MM.1S (cell line): ENCODE results near the gene ABCC8.

Experiments
- DNase-seq: peaks from one replicate; pipeline ENCODE4 v3.0.0-alpha.2; 2015
- H2AFZ ChIP-seq: fragments of 300-600 bp; sonication (generic); 2 replicates; pipeline ENCODE4 v1.6.0; 2016; ENCODE audit warnings: antibody characterized with exemption, low read length
- H3F3A ChIP-seq: fragments of 300-600 bp; sonication (generic); 2 replicates; pipeline ENCODE4 v1.6.1; 2016; ENCODE audit warnings: mild to moderate bottlenecking, antibody characterized with exemption, low read length, moderate library complexity, mixed read lengths; ENCODE audit not compliant: insufficient read depth
- H3K27ac ChIP-seq: fragments of 300-600 bp; sonication (generic); 2 replicates; pipeline ENCODE4 v1.5.1; 2016; ENCODE audit warnings: mild to moderate bottlenecking, low read length
- H3K27me3 ChIP-seq: fragments of 300-600 bp; sonication (generic); replicated peaks from 2 replicates; pipeline ENCODE4 v1.6.0; 2016; ENCODE audit warnings: low read length; ENCODE audit not compliant: insufficient read depth
- H3K36me3 ChIP-seq: fragments of 300-600 bp; sonication (generic); replicated peaks from 2 replicates; pipeline ENCODE4 v1.6.1; 2016; ENCODE audit warnings: mild to moderate bottlenecking, low read length, mixed read lengths; ENCODE audit not compliant: insufficient read depth
- H3K4me1 ChIP-seq: fragments of 300-600 bp; sonication (generic); 2 replicates; pipeline ENCODE4 v1.6.1; 2016; ENCODE audit warnings: low read length, mixed read lengths
- H3K4me2 ChIP-seq: fragments of 300-600 bp; sonication (generic); 2 replicates; pipeline ENCODE4 v1.6.0; 2016; ENCODE audit warnings: low read depth, low read length
- H3K4me3 ChIP-seq: fragments of 300-600 bp; sonication (generic); 2 replicates; pipeline ENCODE4 v1.5.1; 2016; ENCODE audit warnings: low read length, mixed read lengths
- H3K79me2 ChIP-seq: fragments of 300-600 bp; sonication (generic); 2 replicates; pipeline ENCODE4 v1.6.1; 2016; ENCODE audit warnings: mixed run types, low read length, mixed read lengths
- H3K9ac ChIP-seq: fragments of 300-600 bp; sonication (generic); 2 replicates; pipeline ENCODE4 v1.6.1; 2016; ENCODE audit warnings: low read length, mixed read lengths
- H3K9me2 ChIP-seq: fragments of 300-600 bp; sonication (generic); replicated peaks from 2 replicates; pipeline ENCODE4 v1.6.1; 2016; ENCODE audit warnings: mild to moderate bottlenecking, low read length, mixed read lengths; ENCODE audit not compliant: insufficient read depth
- H3K9me3 ChIP-seq: fragments of 300-600 bp; sonication (generic); replicated peaks from 2 replicates; pipeline ENCODE4 v1.6.1; 2016; ENCODE audit warnings: mild to moderate bottlenecking, low read length, mixed read lengths; ENCODE audit not compliant: insufficient read depth
- H4K20me1 ChIP-seq: fragments of 300-600 bp; sonication (generic); 2 replicates; pipeline ENCODE4 v1.6.1; 2016; ENCODE audit warnings: mild to moderate bottlenecking, low read length, moderate library complexity, mixed read lengths; ENCODE audit not compliant: insufficient read depth
- CTCF ChIP-seq: fragments of 300-600 bp; sonication (generic); IDR thresholded peaks from 2 replicates; pipeline ENCODE4 v1.5.1; 2016; ENCODE audit warnings: antibody characterized with exemption, low read length, mixed read lengths
- EZH2 ChIP-seq: fragments of 300-600 bp; sonication (generic); optimal IDR thresholded peaks from 2 replicates; pipeline ENCODE3; 2017; ENCODE audit warnings: low read depth, mild to moderate bottlenecking, antibody characterized with exemption, low read length, mixed read lengths
- EZH2phosphoT487 ChIP-seq: fragments of 300-600 bp; sonication (generic); IDR thresholded peaks from 2 replicates; pipeline ENCODE4 v1.6.1; 2018; ENCODE audit warnings: antibody characterized with exemption, low read length

ABCC8 gene

GRCh38 chr11:17399236-17399635 lies 77.4 kb downstream of the ABCC8 start:
- Histone ChIP-seq H4K20me1 (no peaks in the 10 kb centered on the region), H3K4me2 (no peak overlapping the region), H3K9me3 (no peaks in the 10 kb centered on the region), H3K27me3 (no peaks in the 10 kb centered on the region), H2AFZ (no peak overlapping the region), H3K4me3 (no peak overlapping the region), H3K27ac (no peak overlapping the region), H3K4me1 (no peaks in the 10 kb centered on the region), H3F3A (no peaks in the 10 kb centered on the region), H3K9ac (no peak overlapping the region), H3K36me3 (no peaks in the 10 kb centered on the region), H3K79me2 (no peaks in the 10 kb centered on the region), H3K9me2 (no peaks in the 10 kb centered on the region)
- TF ChIP-seq CTCF (no peak), EZH2phosphoT487 (no peak)
- no peak for DNase-seq

GRCh38 chr11:17397311-17398002 lies 79.2 kb downstream of the ABCC8 start:
- Histone ChIP-seq H3K4me2 (no peak overlapping the region), H3K27ac (no peak overlapping the region), H3K79me2 (no peaks in the 10 kb centered on the region)

GRCh38 chr11:17396598-17397310 lies 79.9 kb downstream of the ABCC8 start:
- H3F3A ChIP-seq = peaks cover 6% of the 10 kb centered on the region
- H3K4me1 ChIP-seq = peaks cover 11% of the 10 kb centered on the region
- no peak overlapping the region for H3K9ac ChIP-seq
- no peak overlapping the region for H2AFZ ChIP-seq
- H3K79me2 ChIP-seq = no peaks in the 10 kb centered on the region
- no peaks in the 10 kb centered on the region for H3K9me2 ChIP-seq
- H3K9me3 ChIP-seq = no peaks in the 10 kb centered on the region
- H3K4me3 ChIP-seq = no peak overlapping the region
- no peaks in the 10 kb centered on the region for H4K20me1 ChIP-seq
- H3K27ac ChIP-seq = no peak overlapping the region
- no peak for TF ChIP-seq EZH2phosphoT487
- TF ChIP-seq CTCF = no peak
- TF ChIP-seq EZH2 = no peak
- DNase-seq = no peak
- H3K4me2 ChIP-seq = no peak overlapping the region
- no peaks in the 10 kb centered on the region for H3K36me3 ChIP-seq
- no peaks in the 10 kb centered on the region for H3K27me3 ChIP-seq

More at GRCh38 chr11:17397311-17398002, 79.2 kb downstream of the ABCC8 start:
- DNase-seq = no peak
- Histone ChIP-seq H3K36me3 (no peaks in the 10 kb centered on the region), H3K9ac (no peak overlapping the region), H4K20me1 (no peaks in the 10 kb centered on the region), H3F3A (no peaks in the 10 kb centered on the region), H3K9me3 (no peaks in the 10 kb centered on the region), H3K9me2 (no peaks in the 10 kb centered on the region), H3K27me3 (no peaks in the 10 kb centered on the region), H3K4me3 (no peak overlapping the region), H3K4me1 (peaks cover 4% of the 10 kb centered on the region), H2AFZ (no peak overlapping the region)
- TF ChIP-seq CTCF (no peak), EZH2phosphoT487 (no peak)
